ENCODE data around the gene WIF1. TPM values are rescaled to one million over a fixed set of nuclear protein-coding genes. Genes with fewer than 3 reads are reported as not detected.

Gene WIF1
- total and polyA plus RNA-seq, 2 of the 8 experiments (the other 6 are each of a cell fraction or from before 2014, with no cell fraction given), result 1.8 to 9.1 TPM

- Histone ChIP-seq H4K20me1 (replicated peaks in 1 of 2; ENCODE audit: control insufficient read depth in 1 of 2, insufficient read depth in 2 of 2, low read length in 2 of 2) (no peaks in the 10 kb centered on the region), H2AFZ (ENCODE audit: low read length) (no peak overlapping the region), H3K4me2 (ENCODE audit: insufficient read depth in 1 of 2, low read depth in 2 of 2, low read length in 2 of 2) (no peak overlapping the region), H4K8ac (ENCODE audit: extremely low read depth, insufficient read depth, low read length) (no peak overlapping the region), H2BK15ac (ENCODE audit: low read length) (no peak overlapping the region), H2AK5ac (ENCODE audit: low read depth, low read length) (no peak overlapping the region), H3K18ac (ENCODE audit: extremely low read depth, low read length) (no peak overlapping the region), H3K79me2 (ENCODE audit: control insufficient read depth in 1 of 2, insufficient read depth in 2 of 2, low read length in 2 of 2) (no peaks in the 10 kb centered on the region), H2BK20ac (ENCODE audit: low read length) (no peak overlapping the region), H3K14ac (ENCODE audit: insufficient read length) (no peak overlapping the region), H3K4me3 (ENCODE audit: extremely low read depth in 1 of 4, insufficient read depth in 2 of 4, low read depth in 3 of 4, low read length in 4 of 4) (no peak overlapping the region), H4K91ac (replicated peaks; ENCODE audit: insufficient read length, low read length) (no peak overlapping the region), H3K23me2 (ENCODE audit: low read depth, low read length) (no peaks in the 10 kb centered on the region; the same call in 1 of the 2 replicates), H3K9me3 (ENCODE audit: insufficient read depth in 2 of 2, low read depth in 1 of 2, low read length in 1 of 2) (no peaks in the 10 kb centered on the region), H3K79me1 (ENCODE audit: low read depth, low read length) (no peaks in the 10 kb centered on the region), H3K4ac (replicated peaks; ENCODE audit: insufficient read length, low read depth, low read length) (no peak overlapping the region), H2BK5ac (ENCODE audit: low read depth, low read length) (no peak overlapping the region), H4K5ac (ENCODE audit: insufficient read length, low read depth, low read length) (no peak overlapping the region), H2BK120ac (replicated peaks; ENCODE audit: low read depth, low read length) (no peak overlapping the region), H3K9ac (replicated peaks in 1 of 4; ENCODE audit: extremely low read depth in 1 of 4, low read depth in 3 of 4, low read length in 3 of 4) (no peak overlapping the region), H3K36me3 (ENCODE audit: control insufficient read depth in 2 of 4, insufficient read depth in 4 of 4, low read length in 3 of 4) (no peaks in the 10 kb centered on the region), H3K56ac (replicated peaks; ENCODE audit: insufficient read length, low read depth, low read length) (no peak overlapping the region), H3K27ac (ENCODE audit: low read depth, low read length) (no peak overlapping the region), H3K23ac (ENCODE audit: insufficient read length) (no peak overlapping the region), H3K27me3 (replicated peaks in 1 of 4; ENCODE audit: control insufficient read depth in 3 of 4, extremely low read depth in 1 of 4, insufficient read depth in 3 of 4, low read length in 3 of 4) (no peaks in the 10 kb centered on the region), H2BK12ac (ENCODE audit: low read depth, low read length) (no peak overlapping the region), H3K4me1 (replicated peaks in 1 of 4; ENCODE audit: control insufficient read depth in 3 of 4, insufficient read depth in 4 of 4, low read length in 3 of 4) (no peaks in the 10 kb centered on the region)
- DNase-seq (ENCODE audit: low read depth in 1 of 2, low spot score in 2 of 2) (no peak), FAIRE-seq (no peak)
- ChIA-PET POLR2A (ENCODE audit: partially characterized antibody) (interaction anchor here (0.9 kb wide), 1 partner anchor 215 kb away, joined by 4 read pairs; no protein-coding TSS in a partner anchor), CTCF (ENCODE audit: partially characterized antibody) (interaction anchor here (0.6 to 5.3 kb wide), 31 partner anchors 8 to 1035 kb away, joined by 3 to 74 read pairs (median 3); partner anchors contain the start of gene WIF1)
- TF ChIP-seq SP2 (IDR thresholded peaks at IDR 0.05; ENCODE audit: low read length) (no peak), CTCF (IDR thresholded peaks at IDR 0.05; ENCODE audit: control extremely low read depth in 1 of 3, insufficient read depth in 1 of 3, low read depth in 1 of 3, low read length in 3 of 3) (peak in 1 of 3 experiments; percentile 38; a peak in 2 of 4 replicates)
Measured at GRCh38 chr12:65106948-65107347, 14.2 kb downstream of the WIF1 start.

Data from H1 (cell line).